Activated naive CD4-positive, alpha-beta T cell treated with anti-CD3 and anti-CD28 coated beads for 36 hours (primary cell): Measurements from ENCODE around the gene UTP20. TPM values are rescaled to one million over a fixed set of nuclear protein-coding genes. Genes with fewer than 3 reads are reported as not detected.
A peak's percentile ranks its signal among the peaks of the same experiment; 100 is the strongest.

Experiments used
- CTCF ChIA-PET: fragments of 350-600 bp; sonication (Branson Sonifier 250); formaldehyde crosslinking; loops from one replicate; lab custom pipeline; 2021; ENCODE audit warnings: antibody characterized with exemption; lab: Charles Lee
- DNase-seq: peaks from one replicate; pipeline ENCODE4 v3.0.0-alpha.2; 2020
- H3K27ac Mint-ChIP-seq: one replicate; pipeline ENCODE4 v1.8.0; 2021; ENCODE audit warnings: mild to moderate bottlenecking, mixed read lengths
- H3K27me3 Mint-ChIP-seq: one replicate; pipeline ENCODE4 v1.8.0; 2021; ENCODE audit warnings: low read depth, mixed read lengths
- H3K36me3 Mint-ChIP-seq: one replicate; pipeline ENCODE4 v1.8.0; 2021; ENCODE audit warnings: low read depth, mixed read lengths
- H3K4me1 Mint-ChIP-seq: one replicate; pipeline ENCODE4 v1.8.0; 2021; ENCODE audit warnings: low read depth, mixed read lengths
- H3K4me3 Mint-ChIP-seq: one replicate; pipeline ENCODE4 v1.8.0; 2021; ENCODE audit warnings: mild to moderate bottlenecking, moderate library complexity, mixed read lengths
- H3K9me3 Mint-ChIP-seq: one replicate; pipeline ENCODE4 v1.8.0; 2021; ENCODE audit warnings: mixed read lengths
- intact Hi-C: fragments of 100-400 bp; cut with micrococcal nuclease; formaldehyde crosslinking; loops from one replicate; pipeline ENCODE4 v1.15.1; 2023
- total RNA-seq, 2 experiments: library from RNA; stranded (reverse); gene quantifications; one replicate each; pipeline ENCODE4 v1.2.3, GENCODE V29; 2021

The UTP20 gene
- 10 to 100 TPM; 15.8 to 16.8 TPM for total RNA-seq

- DNase-seq: peak; percentile 96
- CTCF ChIA-PET: no interaction called here
- Mint-ChIP-seq H3K36me3 (peaks cover 15% of the 10 kb centered on the region), H3K4me3 (peak within 1 kb of the TSS; percentile 94), H3K27me3 (peaks cover 6% of the 10 kb centered on the region), H3K4me1 (peaks cover 24% of the 10 kb centered on the region), H3K27ac (peak within 1 kb of the TSS; percentile 73), H3K9me3 (no peaks in the 10 kb centered on the region)
- intact Hi-C loops: loop anchor here (1.0 to 10.0 kb wide), 4 partner anchors 555 to 1080 kb away; partner anchors contain the start of genes ACTR6, DEPDC4, GNPTAB and SCYL2
Observed at GRCh38 chr12:101280006-101280505, at the start of gene UTP20. Gene UTP20, plus strand, starts transcription at chr12:101280105. Its CDS starts 178 bp downstream, at chr12:101280283.

- no peaks in the 10 kb centered on the region for H3K36me3 Mint-ChIP-seq
- no peak for DNase-seq
- no peak overlapping the region for H3K4me3 Mint-ChIP-seq
- CTCF ChIA-PET: no interaction called here
- H3K27me3 Mint-ChIP-seq: peaks cover 8% of the 10 kb centered on the region
- no peak overlapping the region for H3K27ac Mint-ChIP-seq
- H3K4me1 Mint-ChIP-seq: no peaks in the 10 kb centered on the region
- intact Hi-C loops: loop anchor here (10.0 kb wide), 1 partner anchor 246 kb away; no protein-coding TSS in a partner anchor
- H3K9me3 Mint-ChIP-seq: no peaks in the 10 kb centered on the region
Observed at GRCh38 chr12:101230547-101230946, 49.4 kb upstream of the UTP20 start.

- no peak overlapping the region for H3K27ac Mint-ChIP-seq
- no peaks in the 10 kb centered on the region for H3K36me3 Mint-ChIP-seq
- no peak for DNase-seq
- H3K4me3 Mint-ChIP-seq: no peak overlapping the region
- H3K27me3 Mint-ChIP-seq: peaks cover 8% of the 10 kb centered on the region
- CTCF ChIA-PET: no interaction called here
- no peaks in the 10 kb centered on the region for H3K9me3 Mint-ChIP-seq
- intact Hi-C loops: loop anchor here (10.0 kb wide), 1 partner anchor 247 kb away; no protein-coding TSS in a partner anchor
- H3K4me1 Mint-ChIP-seq: no peaks in the 10 kb centered on the region
Observed at GRCh38 chr12:101231636-101232035, 48.3 kb upstream of the UTP20 start.

- Mint-ChIP-seq H3K27ac (no peak overlapping the region), H3K4me3 (no peak overlapping the region), H3K27me3 (peaks cover 12% of the 10 kb centered on the region), H3K9me3 (peaks cover 2% of the 10 kb centered on the region), H3K36me3 (no peaks in the 10 kb centered on the region), H3K4me1 (no peaks in the 10 kb centered on the region)
- intact Hi-C loops: loop anchor here (10.0 kb wide), 1 partner anchor 251 kb away; no protein-coding TSS in a partner anchor
- CTCF ChIA-PET: no interaction called here
- no peak for DNase-seq
Observed at GRCh38 chr12:101235686-101236085, 44.2 kb upstream of the UTP20 start.

- Mint-ChIP-seq H3K4me3 (no peak overlapping the region), H3K36me3 (no peaks in the 10 kb centered on the region), H3K27ac (no peak overlapping the region), H3K4me1 (no peaks in the 10 kb centered on the region), H3K27me3 (peaks cover 4% of the 10 kb centered on the region), H3K9me3 (peaks cover 2% of the 10 kb centered on the region)
- intact Hi-C loops: loop anchor here (10.0 kb wide), 1 partner anchor 254 kb away; no protein-coding TSS in a partner anchor
- CTCF ChIA-PET: no interaction called here
- no peak for DNase-seq
Observed at GRCh38 chr12:101238306-101238705, 41.6 kb upstream of the UTP20 start.

- no peak for DNase-seq
- CTCF ChIA-PET: no interaction called here
- no peaks in the 10 kb centered on the region for H3K36me3 Mint-ChIP-seq
- H3K9me3 Mint-ChIP-seq: peaks cover 2% of the 10 kb centered on the region
- intact Hi-C loops: loop anchor here (10.0 kb wide), 1 partner anchor 254 kb away; no protein-coding TSS in a partner anchor
- no peak overlapping the region for H3K27ac Mint-ChIP-seq
- no peaks in the 10 kb centered on the region for H3K4me1 Mint-ChIP-seq
- peaks cover 4% of the 10 kb centered on the region for H3K27me3 Mint-ChIP-seq
- no peak overlapping the region for H3K4me3 Mint-ChIP-seq
Observed at GRCh38 chr12:101238800-101239329, 41.0 kb upstream of the UTP20 start.

- DNase-seq: no peak
Observed at GRCh38 chr12:101243074-101243473, 36.8 kb upstream of the UTP20 start.

GRCh38 chr12:101243616-101244015 lies 36.3 kb upstream of the UTP20 start:
- DNase-seq: no peak
- H3K27ac Mint-ChIP-seq: no peak overlapping the region
- CTCF ChIA-PET: interaction anchor here (1.2 kb wide), 1 partner anchor 54 kb away, joined by 5 read pairs; no protein-coding TSS in a partner anchor
- H3K4me3 Mint-ChIP-seq: no peak overlapping the region
- no peaks in the 10 kb centered on the region for H3K4me1 Mint-ChIP-seq
- peaks cover 2% of the 10 kb centered on the region for H3K27me3 Mint-ChIP-seq
- no peaks in the 10 kb centered on the region for H3K36me3 Mint-ChIP-seq
- intact Hi-C loops: no loop called here
- peaks cover under 1% of the 10 kb centered on the region for H3K9me3 Mint-ChIP-seq

More at GRCh38 chr12:101243074-101243473, 36.8 kb upstream of the UTP20 start:
- Mint-ChIP-seq H3K9me3 (peaks cover 2% of the 10 kb centered on the region), H3K4me1 (no peaks in the 10 kb centered on the region), H3K4me3 (no peak overlapping the region), H3K27ac (no peak overlapping the region), H3K27me3 (peaks cover 4% of the 10 kb centered on the region), H3K36me3 (no peaks in the 10 kb centered on the region)
- CTCF ChIA-PET: no interaction called here
- intact Hi-C loops: no loop called here

- intact Hi-C loops: no loop called here
- CTCF ChIA-PET: no interaction called here
Observed at GRCh38 chr12:101256266-101256665, 23.6 kb upstream of the UTP20 start.

GRCh38 chr12:101257357-101257756 lies 22.5 kb upstream of the UTP20 start:
- Mint-ChIP-seq H3K9me3 (no peaks in the 10 kb centered on the region), H3K27ac (no peak overlapping the region), H3K4me3 (no peak overlapping the region), H3K36me3 (no peaks in the 10 kb centered on the region), H3K27me3 (peaks cover 6% of the 10 kb centered on the region), H3K4me1 (no peaks in the 10 kb centered on the region)
- DNase-seq: no peak
- CTCF ChIA-PET: no interaction called here
- intact Hi-C loops: no loop called here

More at GRCh38 chr12:101256266-101256665, 23.6 kb upstream of the UTP20 start:
- no peaks in the 10 kb centered on the region for H3K9me3 Mint-ChIP-seq
- H3K27me3 Mint-ChIP-seq: peaks cover 6% of the 10 kb centered on the region
- no peak overlapping the region for H3K4me3 Mint-ChIP-seq
- no peak overlapping the region for H3K27ac Mint-ChIP-seq
- H3K36me3 Mint-ChIP-seq: no peaks in the 10 kb centered on the region
- DNase-seq: no peak
- no peaks in the 10 kb centered on the region for H3K4me1 Mint-ChIP-seq

GRCh38 chr12:101267111-101267510 lies 12.8 kb upstream of the UTP20 start:
- intact Hi-C loops: no loop called here
- CTCF ChIA-PET: interaction anchor here (0.5 kb wide), 1 partner anchor 19 kb away, joined by 3 read pairs; no protein-coding TSS in a partner anchor
- H3K27me3 Mint-ChIP-seq: peaks cover 30% of the 10 kb centered on the region
- no peak for DNase-seq
- no peak overlapping the region for H3K27ac Mint-ChIP-seq
- no peaks in the 10 kb centered on the region for H3K9me3 Mint-ChIP-seq
- no peaks in the 10 kb centered on the region for H3K4me1 Mint-ChIP-seq
- H3K4me3 Mint-ChIP-seq: no peak overlapping the region
- H3K36me3 Mint-ChIP-seq: no peaks in the 10 kb centered on the region

GRCh38 chr12:101276433-101276832 lies 3.5 kb upstream of the UTP20 start:
- H3K36me3 Mint-ChIP-seq: peaks cover 1% of the 10 kb centered on the region
- intact Hi-C loops: no loop called here

GRCh38 chr12:101277443-101277842 lies 2.5 kb upstream of the UTP20 start:
- peaks cover 9% of the 10 kb centered on the region for H3K27me3 Mint-ChIP-seq
- intact Hi-C loops: no loop called here

More at GRCh38 chr12:101276433-101276832, 3.5 kb upstream of the UTP20 start:
- DNase-seq: no peak
- CTCF ChIA-PET: no interaction called here
- Mint-ChIP-seq H3K4me1 (peaks cover 5% of the 10 kb centered on the region), H3K27me3 (peaks cover 15% of the 10 kb centered on the region), H3K4me3 (no peak overlapping the region), H3K9me3 (no peaks in the 10 kb centered on the region), H3K27ac (no peak overlapping the region)

More at GRCh38 chr12:101277443-101277842, 2.5 kb upstream of the UTP20 start:
- no peak for DNase-seq
- Mint-ChIP-seq H3K4me3 (no peak overlapping the region), H3K4me1 (peaks cover 11% of the 10 kb centered on the region), H3K9me3 (no peaks in the 10 kb centered on the region), H3K27ac (no peak overlapping the region), H3K36me3 (peaks cover 7% of the 10 kb centered on the region)
- CTCF ChIA-PET: no interaction called here
